Thyroid gland (tissue), 4 donors: ENCODE results near the gene PLEKHB2.

Experiments used
- POLR2A ChIP-seq, 2 donors: fragments of 450-650 bp; IDR thresholded peaks; one replicate each; pipeline ENCODE4 v1.6.1; 2017; ENCODE audit warnings: antibody characterized with exemption in 2 of 2, mild to moderate bottlenecking in 2 of 2, moderate library complexity in 1 of 2
- TF ChIP-seq, protein P1 (sequence below), 6 experiments: fragments of 200-600 bp in 3 of 6; fragments of 450-650 bp in 3 of 6; sonication (generic) in 3 of 6; IDR thresholded peaks; one replicate each; pipeline ENCODE4 v1.5.1; 2016 to 2019; ENCODE audit warnings: antibody characterized with exemption in 6 of 6, mild to moderate bottlenecking in 2 of 6, inconsistent platforms in 1 of 6, moderate library complexity in 1 of 6

DNA sequence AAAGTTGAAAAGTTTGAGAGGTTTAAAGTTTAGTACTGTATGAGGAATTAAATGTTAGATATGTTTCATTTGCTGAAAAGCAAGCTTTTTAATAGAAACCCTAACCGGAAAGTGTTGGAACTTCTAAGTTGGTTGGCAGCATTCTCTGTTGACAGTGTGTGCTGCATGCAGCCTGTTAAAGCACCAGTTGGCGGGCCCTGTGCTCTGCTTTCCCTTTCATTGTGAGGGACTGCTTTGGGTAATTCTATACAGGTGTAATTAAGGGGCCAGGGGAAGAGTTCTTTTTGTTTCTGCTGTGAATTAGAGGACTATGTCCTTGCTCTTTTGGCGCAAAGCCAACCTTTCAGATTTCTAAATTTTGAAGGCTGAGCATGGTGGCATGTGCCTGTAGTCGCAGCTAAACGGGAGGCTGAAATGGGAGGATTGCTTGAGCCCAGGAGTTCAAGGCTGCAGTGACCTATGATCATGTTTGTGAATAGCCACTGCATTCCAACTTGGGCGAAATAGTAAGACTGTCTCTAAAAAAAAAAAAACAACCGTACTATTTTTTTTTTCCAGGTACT lies 20.1 kb downstream of the PLEKHB2 start:
- TF ChIP-seq, protein P1, sequence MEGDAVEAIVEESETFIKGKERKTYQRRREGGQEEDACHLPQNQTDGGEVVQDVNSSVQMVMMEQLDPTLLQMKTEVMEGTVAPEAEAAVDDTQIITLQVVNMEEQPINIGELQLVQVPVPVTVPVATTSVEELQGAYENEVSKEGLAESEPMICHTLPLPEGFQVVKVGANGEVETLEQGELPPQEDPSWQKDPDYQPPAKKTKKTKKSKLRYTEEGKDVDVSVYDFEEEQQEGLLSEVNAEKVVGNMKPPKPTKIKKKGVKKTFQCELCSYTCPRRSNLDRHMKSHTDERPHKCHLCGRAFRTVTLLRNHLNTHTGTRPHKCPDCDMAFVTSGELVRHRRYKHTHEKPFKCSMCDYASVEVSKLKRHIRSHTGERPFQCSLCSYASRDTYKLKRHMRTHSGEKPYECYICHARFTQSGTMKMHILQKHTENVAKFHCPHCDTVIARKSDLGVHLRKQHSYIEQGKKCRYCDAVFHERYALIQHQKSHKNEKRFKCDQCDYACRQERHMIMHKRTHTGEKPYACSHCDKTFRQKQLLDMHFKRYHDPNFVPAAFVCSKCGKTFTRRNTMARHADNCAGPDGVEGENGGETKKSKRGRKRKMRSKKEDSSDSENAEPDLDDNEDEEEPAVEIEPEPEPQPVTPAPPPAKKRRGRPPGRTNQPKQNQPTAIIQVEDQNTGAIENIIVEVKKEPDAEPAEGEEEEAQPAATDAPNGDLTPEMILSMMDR (IDR thresholded peaks at IDR 0.05) = no peak
- no peak for TF ChIP-seq POLR2A (IDR thresholded peaks at IDR 0.05)
